ENCODE measurements around the gene APMAP. TPM values are rescaled to one million over a fixed set of nuclear protein-coding genes. Genes with fewer than 3 reads are reported as not detected.

The APMAP gene
- total RNA-seq, 1 donor from 2014 or later = 71.7 TPM

- Mint-ChIP-seq H3K9me3 (no peaks in the 10 kb centered on the region), H3K27ac (no peak overlapping the region), H3K36me3 (peaks cover 15% of the 10 kb centered on the region), H3K4me1 (no peaks in the 10 kb centered on the region), H3K4me3 (no peak overlapping the region), H3K27me3 (ENCODE audit: insufficient read depth, low read depth) (no peaks in the 10 kb centered on the region)
- TF ChIP-seq EZH2phosphoT487 (IDR thresholded peaks at IDR 0.05) (no peak), EZH2 (IDR thresholded peaks at IDR 0.05) (no peak), CTCF (IDR thresholded peaks at IDR 0.05) (no peak)
- no peak overlapping the region for H3K4me2 ChIP-seq
- no peaks in the 10 kb centered on the region for H3K9me3 ChIP-seq (ENCODE audit: low read depth)
- no peak for DNase-seq (ENCODE audit: low spot score)
- H3K4me1 ChIP-seq = no peaks in the 10 kb centered on the region
- no peaks in the 10 kb centered on the region for H3K36me3 ChIP-seq
- H3K4me3 ChIP-seq = no peak overlapping the region
- no peaks in the 10 kb centered on the region for H3K79me2 ChIP-seq (ENCODE audit: low read depth)
- no peaks in the 10 kb centered on the region for H3K27me3 ChIP-seq
- H2AFZ ChIP-seq (replicated peaks) = no peak overlapping the region
- no peak overlapping the region for H3K9ac ChIP-seq
- no peaks in the 10 kb centered on the region for H3F3A ChIP-seq (ENCODE audit: low read depth)
- no peaks in the 10 kb centered on the region for H4K20me1 ChIP-seq (ENCODE audit: low read depth)
- no peak overlapping the region for H3K27ac ChIP-seq
These were observed 32.8 kb downstream of the APMAP start for GRCh38 chr20:24959591-24960301.

- Histone ChIP-seq H3K4me2 (no peak overlapping the region), H3K9ac (no peak overlapping the region), H4K20me1 (ENCODE audit: low read depth) (no peaks in the 10 kb centered on the region), H3K4me3 (no peak overlapping the region), H3F3A (ENCODE audit: low read depth) (no peaks in the 10 kb centered on the region), H3K4me1 (no peaks in the 10 kb centered on the region), H3K9me3 (ENCODE audit: low read depth) (no peaks in the 10 kb centered on the region), H3K79me2 (ENCODE audit: low read depth) (no peaks in the 10 kb centered on the region), H3K27me3 (no peaks in the 10 kb centered on the region), H3K27ac (no peak overlapping the region), H3K36me3 (no peaks in the 10 kb centered on the region), H2AFZ (replicated peaks) (no peak overlapping the region)
- H3K27me3 Mint-ChIP-seq (ENCODE audit: insufficient read depth, low read depth) = no peaks in the 10 kb centered on the region
- no peaks in the 10 kb centered on the region for H3K9me3 Mint-ChIP-seq
- TF ChIP-seq CTCF (IDR thresholded peaks at IDR 0.05) = no peak
- TF ChIP-seq EZH2phosphoT487 (IDR thresholded peaks at IDR 0.05) = no peak
- TF ChIP-seq EZH2 (IDR thresholded peaks at IDR 0.05) = no peak
- H3K4me1 Mint-ChIP-seq = no peaks in the 10 kb centered on the region
- no peak overlapping the region for H3K4me3 Mint-ChIP-seq
- H3K36me3 Mint-ChIP-seq = peaks cover 11% of the 10 kb centered on the region
- DNase-seq (ENCODE audit: low spot score) = no peak
- no peak overlapping the region for H3K27ac Mint-ChIP-seq
These were observed 33.8 kb downstream of the APMAP start for GRCh38 chr20:24958506-24959385.

GRCh38 chr20:24957326-24958016 lies 35.1 kb downstream of the APMAP start:
- Histone ChIP-seq H3K4me2 (no peak overlapping the region), H3K4me3 (no peak overlapping the region), H3K9ac (no peak overlapping the region), H3K9me3 (ENCODE audit: low read depth) (no peaks in the 10 kb centered on the region), H3K79me2 (ENCODE audit: low read depth) (no peaks in the 10 kb centered on the region), H3K27ac (no peak overlapping the region), H4K20me1 (ENCODE audit: low read depth) (no peaks in the 10 kb centered on the region), H3K4me1 (no peaks in the 10 kb centered on the region), H3K36me3 (no peaks in the 10 kb centered on the region), H3F3A (ENCODE audit: low read depth) (no peaks in the 10 kb centered on the region), H2AFZ (replicated peaks) (no peak overlapping the region), H3K27me3 (no peaks in the 10 kb centered on the region)
- DNase-seq (ENCODE audit: low spot score) = no peak
- TF ChIP-seq CTCF (IDR thresholded peaks at IDR 0.05) = no peak
- H3K27me3 Mint-ChIP-seq (ENCODE audit: insufficient read depth, low read depth) = no peaks in the 10 kb centered on the region
- H3K9me3 Mint-ChIP-seq = no peaks in the 10 kb centered on the region
- no peak overlapping the region for H3K27ac Mint-ChIP-seq
- no peak overlapping the region for H3K4me3 Mint-ChIP-seq
- peaks cover 2% of the 10 kb centered on the region for H3K36me3 Mint-ChIP-seq
- H3K4me1 Mint-ChIP-seq = no peaks in the 10 kb centered on the region

All from neural progenitor cell (in vitro differentiated cells).